GM12801 (cell line): ENCODE data around the gene COX4I2.

Experiments used
- CTCF ChIP-seq: IDR thresholded peaks from one replicate; pipeline ENCODE4 v1.5.1; 2011; ENCODE audit warnings: control low read depth; ENCODE audit not compliant: insufficient read length; ENCODE audit errors: extremely low read depth

The COX4I2 gene

GRCh38 chr20:31637660-31638059, at the start of gene COX4I2:
COX4I2 (plus strand) TSS chr20:31637912; CDS start chr20:31639018, 1,106 bp downstream.
- TF ChIP-seq CTCF: no peak

- TF ChIP-seq CTCF: no peak
Measured at GRCh38 chr20:31590717-31591225, 46.9 kb upstream of the COX4I2 start.

GRCh38 chr20:31593221-31594001, 44.3 kb upstream of the COX4I2 start:
- TF ChIP-seq CTCF: no peak

DNA sequence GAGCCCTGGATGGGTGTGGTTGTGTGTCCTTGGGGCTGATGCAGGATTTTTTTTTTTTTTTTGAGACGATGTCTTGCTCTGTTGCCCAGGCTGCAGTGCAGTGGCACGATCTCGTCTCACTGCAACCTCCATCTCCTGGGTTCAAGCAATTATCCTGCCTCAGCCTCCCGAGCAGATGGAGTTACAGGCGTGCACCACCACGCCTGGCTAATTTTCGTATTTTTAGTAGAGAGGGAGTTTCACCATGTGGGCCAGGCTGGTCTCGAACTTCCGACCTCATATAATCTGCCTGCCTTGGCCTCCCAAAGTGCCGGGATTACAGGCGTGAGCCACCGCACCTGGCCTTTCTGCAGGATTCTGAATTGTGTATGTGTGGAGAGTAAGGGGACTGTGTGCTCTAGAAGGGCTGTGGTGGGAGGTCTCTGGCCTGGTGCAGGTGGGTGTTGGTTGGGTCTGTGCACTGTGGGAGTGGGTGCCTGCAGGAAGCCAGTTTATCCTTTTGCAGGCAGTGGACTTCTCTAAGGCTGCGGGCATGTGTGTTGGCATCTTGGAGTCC, 43.6 kb upstream of the COX4I2 start:
- TF ChIP-seq CTCF: no peak

GRCh38 chr20:31594558-31595379, 42.9 kb upstream of the COX4I2 start:
- no peak for TF ChIP-seq CTCF

DNA sequence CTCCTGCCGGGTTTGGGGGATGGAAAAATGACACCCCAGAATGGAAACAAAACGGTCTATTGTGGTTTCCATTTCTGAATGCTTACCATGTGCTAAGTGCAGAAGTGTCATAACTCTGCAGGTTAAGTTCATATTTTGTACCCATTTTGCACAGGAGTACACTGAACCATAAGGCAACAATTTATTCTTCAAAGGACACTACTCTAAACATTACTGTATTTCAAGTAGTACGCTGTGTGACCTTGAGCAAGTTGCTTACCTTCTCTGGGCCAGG, 42.4 kb upstream of the COX4I2 start:
- TF ChIP-seq CTCF: no peak

- no peak for TF ChIP-seq CTCF
Measured at GRCh38 chr20:31595654-31596411, 41.9 kb upstream of the COX4I2 start.
